NCI-H1694 treated with DMSO at 0.1 percent for 48 hours (cell line): Measurements from ENCODE around the gene GPS1.

ENCODE experiments used
- DNase-seq: peaks from one replicate; lab custom pipeline; 2025; lab: John Stamatoyannopoulos, UW

Gene GPS1

DNA sequence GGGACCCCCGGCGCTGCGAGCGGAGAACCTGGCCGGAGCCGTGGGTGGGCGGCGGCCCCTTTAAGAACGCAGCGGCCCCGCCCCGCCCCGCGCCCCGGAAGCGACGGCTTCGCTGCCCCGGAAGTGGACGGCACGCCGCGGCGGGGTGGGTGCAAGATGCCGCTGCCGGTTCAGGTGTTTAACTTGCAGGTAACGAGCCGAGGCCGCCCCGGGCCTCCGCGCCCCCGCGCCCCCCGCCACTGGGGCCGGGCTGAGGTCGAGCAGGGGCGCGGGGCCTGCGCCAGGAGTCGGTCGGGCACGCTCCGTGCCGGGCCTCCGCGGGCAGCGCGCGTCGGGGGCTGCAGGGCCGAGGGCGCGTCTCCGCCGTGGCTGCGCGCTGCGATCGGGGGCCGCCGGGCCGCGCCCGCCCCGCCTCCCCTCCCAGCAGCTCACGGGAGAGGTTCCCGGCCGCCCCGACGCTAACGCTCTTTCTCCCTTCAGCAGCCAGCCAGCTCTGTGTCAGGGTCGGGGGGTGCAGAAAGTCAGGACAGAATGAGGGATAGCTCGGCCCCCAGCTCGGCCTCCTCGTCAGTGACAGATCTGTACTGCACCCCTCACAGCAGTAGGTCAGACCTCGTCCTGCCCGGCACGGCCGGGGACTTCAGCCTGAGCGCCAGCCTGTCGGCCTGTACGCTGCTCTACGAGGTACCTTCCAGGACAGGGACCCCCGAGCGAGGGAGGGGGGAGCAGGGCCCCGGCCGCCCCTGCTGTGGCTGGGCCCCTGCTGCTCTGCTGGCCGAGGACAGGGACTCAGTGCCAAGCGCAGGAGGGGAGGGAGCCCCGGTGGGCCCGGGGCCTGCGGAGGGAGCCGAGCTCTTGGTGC, at the start of gene GPS1, which contains the start of gene RFNG:
Gene GPS1, plus strand, starts transcription at position 123 of the 862 bp plus-strand sequence. Its CDS starts 34 bp downstream, at position 157.
Gene RFNG, minus strand, starts transcription at position 36 of the 862 bp plus-strand sequence. CDS start 45 bp downstream, outside the sequence.
- peak; percentile 24 for DNase-seq

- DNase-seq, result no peak
Measured at GRCh38 chr17:82003411-82004381, 48.0 kb upstream of the GPS1 start.

DNA sequence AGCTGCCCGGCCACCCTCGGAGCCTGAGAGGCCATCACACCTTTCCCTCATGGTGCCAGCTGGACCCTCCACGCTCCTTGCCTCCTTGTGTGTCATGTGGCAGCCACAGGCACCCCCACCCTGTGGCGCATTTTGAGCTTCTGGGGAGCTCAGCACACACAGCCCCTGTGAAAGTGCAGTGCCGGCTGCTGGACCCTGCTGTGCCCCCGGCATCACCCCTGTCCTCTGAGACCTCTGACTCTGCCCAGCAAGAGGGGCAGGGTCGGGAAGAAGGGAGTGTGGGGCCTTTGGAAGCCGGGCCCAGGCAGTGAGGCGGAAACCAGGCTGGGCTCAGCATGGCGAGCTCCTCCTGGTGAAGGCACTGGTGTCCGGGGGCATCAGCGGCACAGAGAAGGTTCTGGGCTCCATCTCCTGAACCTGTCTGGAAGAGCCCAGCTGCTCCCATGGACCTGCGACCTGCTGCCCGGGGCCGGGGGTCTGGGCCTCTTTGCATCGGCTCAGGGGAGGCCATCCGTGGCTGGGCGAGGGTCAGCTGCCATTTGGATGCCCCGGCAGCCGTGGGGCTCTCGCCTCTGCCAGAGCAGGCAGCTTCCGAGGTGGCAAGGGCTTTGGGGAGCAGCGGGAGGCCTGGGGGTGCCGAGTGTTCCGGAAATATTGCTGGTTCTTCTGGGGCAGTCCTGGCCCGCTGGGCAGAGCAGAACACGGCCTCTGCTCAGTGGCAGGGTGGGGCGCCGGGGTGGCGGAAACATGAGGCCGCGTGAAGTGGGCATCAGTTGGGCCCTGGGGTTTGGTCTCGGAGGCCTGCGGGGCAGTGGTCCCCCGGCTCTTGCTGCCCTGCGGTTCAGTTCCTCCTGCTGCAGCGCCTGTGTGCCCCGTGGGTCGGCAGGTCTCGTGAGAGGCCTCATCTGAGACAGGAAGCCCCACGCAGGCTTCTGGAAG, 46.9 kb upstream of the GPS1 start:
- no peak for DNase-seq

DNA sequence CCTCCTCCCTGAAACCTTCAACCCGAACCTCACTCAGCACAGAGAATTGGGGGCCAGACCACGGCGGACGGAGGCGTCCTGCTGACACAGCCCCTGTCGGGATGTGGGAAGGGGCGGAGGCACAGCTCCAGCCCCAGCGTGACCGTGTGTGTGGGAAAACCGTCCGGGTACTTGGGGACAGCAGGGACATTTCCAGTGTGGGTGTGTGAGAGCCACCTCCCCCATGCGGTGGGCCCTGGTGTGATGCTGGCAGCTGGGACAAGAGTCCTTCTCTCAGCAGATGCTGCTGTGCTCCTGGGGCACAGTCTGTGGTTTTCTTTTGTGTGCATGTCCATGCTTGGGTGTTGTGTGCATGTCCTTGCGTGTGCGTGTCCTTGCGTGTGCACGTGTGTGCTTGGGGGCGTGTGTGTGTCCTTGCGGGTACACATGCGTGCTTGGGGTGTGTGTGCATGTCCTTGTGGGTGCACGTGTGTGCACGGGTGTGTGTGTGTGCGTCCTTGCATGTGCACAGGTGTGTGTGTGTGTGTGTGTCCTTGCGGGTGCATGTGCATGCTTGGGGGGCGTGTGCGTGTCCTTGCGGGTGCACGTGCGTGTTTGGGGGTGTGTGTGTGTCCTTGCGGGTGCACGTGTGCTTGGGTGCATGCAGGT, 45.9 kb upstream of the GPS1 start:
- DNase-seq, result peak; percentile 25

DNA sequence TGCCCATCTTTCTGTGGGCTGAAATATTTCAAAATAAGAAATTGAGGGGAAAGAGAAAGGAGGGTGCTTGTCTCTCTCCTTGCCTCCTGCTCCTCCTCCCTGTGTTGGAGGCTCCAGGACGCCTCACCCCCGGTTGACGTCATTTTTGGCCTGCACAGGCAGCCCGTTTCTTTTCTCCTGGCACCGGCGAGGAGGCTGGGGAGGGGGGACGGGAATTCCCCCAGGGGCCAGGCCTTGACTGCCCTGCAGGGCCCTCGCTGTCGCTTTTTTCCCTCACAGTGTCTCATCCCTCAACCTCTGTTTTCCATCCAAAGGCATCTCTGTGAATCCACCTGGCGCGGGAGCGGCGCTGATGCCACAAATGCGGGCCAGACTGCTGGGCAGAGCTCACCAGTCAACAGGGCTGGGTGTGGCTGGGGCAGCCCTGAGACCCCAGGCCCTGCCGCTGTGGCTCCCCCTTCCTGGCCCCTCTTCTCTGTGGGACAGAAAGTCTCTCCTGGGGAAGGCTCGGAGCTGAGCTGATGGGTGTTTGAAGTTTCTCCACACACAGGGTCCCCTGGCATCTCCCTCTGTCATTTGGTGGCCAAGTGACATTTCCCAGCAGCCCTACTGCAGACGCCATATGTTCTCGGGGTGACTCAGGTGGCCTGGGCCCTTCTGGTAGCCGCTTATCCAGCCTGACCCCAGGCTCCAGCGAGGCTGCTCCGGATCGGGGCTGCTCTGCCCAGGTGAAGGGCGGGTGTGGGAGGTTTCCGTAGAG, 45.0 kb upstream of the GPS1 start:
- DNase-seq, result peak; percentile 33

GRCh38 chr17:82007228-82007494, 44.5 kb upstream of the GPS1 start:
- no peak for DNase-seq

DNA sequence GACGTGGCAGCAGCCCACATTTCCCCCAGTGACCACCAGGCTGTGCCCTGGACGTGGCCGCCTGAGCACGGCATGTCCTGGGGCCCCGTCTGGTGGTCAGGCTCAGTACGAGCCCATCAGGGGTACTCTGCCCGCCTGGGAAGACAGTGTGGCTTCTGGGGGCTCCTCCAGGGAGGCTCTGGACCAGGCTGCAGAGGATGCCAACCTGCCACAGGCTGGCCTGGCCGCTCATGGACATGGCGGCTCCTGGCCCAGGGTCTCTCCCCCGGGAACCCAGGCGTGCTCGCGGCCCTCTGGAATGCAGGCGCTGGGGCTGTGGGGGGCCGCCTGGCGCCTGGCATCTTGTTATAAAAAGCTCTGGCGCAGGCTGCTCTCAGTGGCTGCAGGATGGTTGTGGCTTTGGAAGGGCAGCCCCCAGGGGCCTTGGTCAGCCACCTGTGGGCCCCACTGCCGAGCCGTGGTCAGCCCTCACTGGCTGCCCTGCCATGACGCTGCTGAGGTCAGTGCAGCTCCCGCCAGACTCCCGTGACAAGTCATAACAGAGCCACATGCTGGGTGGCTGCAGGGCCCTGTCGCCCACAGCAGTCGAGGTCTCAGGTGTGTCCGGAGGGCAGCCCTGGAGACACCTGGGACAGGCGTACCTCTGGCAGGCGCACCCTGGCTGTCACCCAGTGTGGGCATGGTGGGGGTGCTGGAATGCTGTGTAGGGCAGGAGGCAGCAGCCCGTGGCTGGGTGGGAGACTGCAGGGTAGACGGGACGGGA, 44.0 kb upstream of the GPS1 start:
- no peak for DNase-seq

DNA sequence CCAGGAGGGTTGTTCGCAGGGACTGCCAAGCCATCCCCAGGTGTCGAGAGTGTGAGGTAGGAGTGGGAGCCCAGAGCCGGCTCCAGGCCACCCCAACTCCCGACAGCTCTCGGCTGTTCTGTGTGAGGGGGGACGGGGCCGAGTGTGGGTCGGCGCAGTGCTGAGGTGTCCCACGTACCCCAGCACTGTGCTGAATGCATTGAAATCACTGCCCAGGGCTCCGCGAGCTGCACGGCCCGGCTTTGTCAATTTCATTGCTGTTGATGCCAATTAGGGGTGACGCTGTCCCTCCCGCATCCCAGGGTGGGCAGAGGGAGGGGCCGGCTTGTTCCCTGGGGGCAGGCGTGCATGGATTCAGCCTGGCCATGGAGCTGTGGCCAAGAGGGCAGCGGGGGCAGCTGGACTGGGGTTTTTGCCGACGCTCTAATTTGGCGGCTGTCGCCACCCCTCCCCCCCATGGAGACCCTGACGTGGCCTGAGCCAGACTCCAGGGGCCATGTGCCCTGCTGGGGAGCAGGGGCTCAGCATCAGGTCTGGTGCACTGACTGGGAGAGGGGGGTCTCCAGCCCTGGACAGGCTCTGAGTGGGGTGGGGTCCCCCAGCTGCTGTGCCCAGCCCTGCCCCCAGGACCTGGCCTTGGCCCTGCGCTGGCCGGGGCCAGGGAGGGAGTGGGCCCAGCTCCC, 43.3 kb upstream of the GPS1 start:
- DNase-seq, result no peak

- no peak for DNase-seq
Measured at GRCh38 chr17:82008941-82009405, 42.7 kb upstream of the GPS1 start.

- DNase-seq, result no peak
Measured at GRCh38 chr17:82009413-82009812, 42.3 kb upstream of the GPS1 start.

DNA sequence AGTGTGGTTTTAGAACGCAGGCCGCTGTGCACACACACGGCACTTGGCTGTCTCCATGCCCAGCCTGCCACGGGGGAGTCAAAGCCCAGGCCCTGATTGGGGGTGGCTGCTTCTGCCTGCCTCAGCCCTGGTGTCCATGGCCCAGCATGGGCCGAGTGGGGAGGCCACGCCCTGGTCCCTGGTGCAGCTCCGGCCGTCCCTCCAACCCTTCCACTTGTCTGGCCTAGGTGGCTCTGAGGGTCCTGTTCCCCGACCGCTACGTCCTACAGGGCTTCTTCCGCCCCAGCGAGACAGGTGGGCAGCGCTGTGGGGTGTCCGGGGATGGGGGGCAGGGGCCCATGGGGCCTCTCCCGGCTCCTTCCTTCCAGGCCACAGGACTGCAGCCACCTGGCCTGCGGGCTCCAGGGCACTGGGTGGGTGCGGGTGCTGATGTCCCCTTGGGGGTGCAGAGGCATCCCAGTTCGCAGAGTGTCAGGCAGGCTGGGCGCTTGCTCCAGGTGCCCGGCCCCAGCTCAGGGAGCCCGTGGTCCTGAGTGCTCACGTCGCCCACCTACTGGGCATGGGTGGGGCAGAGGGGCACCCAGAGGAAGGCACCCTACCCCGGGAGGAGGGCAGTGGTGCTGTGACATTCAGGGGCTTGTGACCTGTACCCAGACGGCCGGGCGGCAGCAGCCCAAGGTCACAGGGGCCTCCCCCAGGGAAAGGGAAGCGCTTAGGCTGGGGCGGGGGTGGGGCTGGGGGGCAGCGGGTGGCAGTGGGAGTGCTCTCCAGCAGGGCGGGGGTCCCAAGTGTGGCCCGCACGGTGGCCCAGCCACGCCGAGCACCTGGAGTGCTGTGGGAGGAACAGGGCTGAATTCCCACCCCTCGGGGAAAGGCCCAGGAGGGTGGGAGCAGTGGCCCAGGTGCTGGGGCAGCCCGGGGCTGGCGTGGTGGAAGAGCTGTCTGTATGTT, 40.8 kb upstream of the GPS1 start:
- no peak for DNase-seq

DNA sequence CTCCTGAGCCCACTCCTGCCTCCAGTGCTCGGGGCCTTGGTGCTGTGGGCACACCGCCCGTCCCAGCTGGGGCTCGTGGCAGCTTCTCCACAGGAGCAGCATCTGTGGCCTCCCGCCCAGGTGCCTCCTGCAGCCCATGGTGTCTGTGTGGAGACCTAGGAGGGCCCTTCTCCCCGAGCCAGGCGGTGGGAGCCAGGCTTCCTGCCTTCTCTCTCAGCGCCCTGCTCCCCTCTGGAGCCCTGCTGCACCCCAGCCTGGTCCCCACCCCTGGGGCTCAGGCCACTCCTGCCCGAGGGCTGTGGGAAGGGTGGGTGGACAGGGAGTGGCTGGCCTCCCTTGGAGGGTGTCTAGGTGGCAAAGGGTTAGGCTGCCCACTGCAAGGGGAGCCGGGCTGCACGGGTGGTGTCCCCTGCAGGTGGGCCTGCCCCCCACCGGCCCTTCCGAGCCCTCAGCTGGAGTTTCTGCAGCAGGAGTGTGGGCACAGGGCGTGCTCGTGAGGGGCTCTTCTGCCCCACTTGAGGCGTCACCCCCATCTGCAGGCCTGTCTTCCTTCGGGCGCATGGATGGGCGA, 40.0 kb upstream of the GPS1 start:
- DNase-seq, result no peak

- no peak for DNase-seq
Measured at GRCh38 chr17:82012261-82012639, 39.4 kb upstream of the GPS1 start.

- DNase-seq, result no peak
Measured at GRCh38 chr17:82012640-82013295, 38.9 kb upstream of the GPS1 start.

DNA sequence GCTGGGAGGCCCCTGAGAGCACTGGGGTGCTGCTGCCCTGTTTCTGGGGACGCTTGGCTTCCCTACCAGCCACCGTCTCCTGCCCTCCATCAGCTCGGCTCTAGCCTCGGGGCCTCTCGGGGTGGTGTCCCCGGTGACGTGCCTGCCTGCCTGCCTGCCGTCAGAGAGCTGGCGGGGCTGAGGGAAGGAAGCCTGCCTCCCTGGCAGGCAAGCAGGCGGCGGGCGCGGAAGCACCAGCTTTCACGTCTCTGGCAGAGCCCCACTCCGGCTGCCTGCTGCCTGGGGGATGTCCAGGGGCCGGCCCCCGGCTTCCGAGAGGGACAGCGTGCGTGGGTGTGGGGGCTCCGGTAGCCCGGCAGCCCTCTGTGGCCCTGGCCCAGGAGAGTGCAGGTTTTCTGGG, 38.4 kb upstream of the GPS1 start:
- no peak for DNase-seq

DNA sequence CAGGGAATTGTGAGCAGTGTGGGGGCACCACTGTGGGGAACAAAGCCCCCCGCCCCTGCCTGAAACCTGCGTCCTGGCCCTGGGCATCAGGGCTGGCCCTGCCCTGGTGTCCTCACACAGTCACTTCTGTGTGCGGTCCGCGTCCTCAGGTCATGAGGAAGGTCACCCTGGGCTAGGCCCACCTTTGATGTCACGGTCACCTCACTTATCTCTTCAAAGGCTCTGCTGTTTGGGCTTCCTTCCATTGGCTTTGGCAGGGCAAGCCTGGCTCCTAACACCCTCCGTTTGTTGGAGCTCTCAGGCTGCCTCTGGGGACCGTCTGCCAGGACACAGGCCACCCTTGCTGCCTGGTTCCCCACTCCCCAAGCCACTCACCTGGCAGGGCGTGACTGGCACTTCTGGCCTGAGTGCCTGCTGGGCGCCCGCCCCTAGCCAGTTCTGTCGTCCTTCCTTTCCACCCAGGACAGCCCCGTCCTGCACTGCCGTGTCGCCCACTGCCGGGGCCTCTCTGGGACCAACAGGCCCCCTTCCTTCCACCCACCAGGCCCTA, 37.9 kb upstream of the GPS1 start:
- no peak for DNase-seq

DNA sequence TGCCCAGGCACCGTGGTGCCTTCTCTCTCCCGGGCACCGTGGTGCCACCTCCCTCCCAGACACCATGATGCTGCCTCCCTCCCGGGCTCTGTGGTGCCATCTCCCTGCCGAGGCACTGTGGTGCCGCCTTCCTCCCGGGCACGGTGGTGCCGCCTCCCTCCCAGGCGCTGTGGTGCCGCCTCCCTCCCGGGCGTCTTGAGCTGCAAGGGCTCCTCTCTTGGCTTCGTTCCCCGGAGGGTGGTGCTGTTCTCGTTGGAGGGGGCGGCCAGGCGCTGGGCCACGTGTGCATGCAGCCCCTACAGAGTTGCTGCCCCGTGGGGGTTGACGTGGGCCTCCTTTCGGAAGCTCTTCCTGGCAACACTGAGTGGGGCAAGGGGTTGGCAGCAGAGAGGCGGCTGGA, 37.3 kb upstream of the GPS1 start:
- no peak for DNase-seq
